ENCODE data around the gene TRANK1.
"Not testable (repeated sequence)": the region's sequence is repeated elsewhere in the genome, so short reads cannot be mapped to it uniquely, and the experiment has no call there.

Gene TRANK1

GRCh38 chr3:36909181-36909580, 35.7 kb downstream of the TRANK1 start:
- Histone ChIP-seq H3K27ac (ENCODE audit: low read length) (no peak overlapping the region), H3K36me3 (ENCODE audit: insufficient read depth, low read depth, low read length) (no peaks in the 10 kb centered on the region), H3K4me1 (ENCODE audit: insufficient read depth, low read length) (0 out of 2 replicates have a peak, but pooled peaks cover 5% of the 10 kb centered on the region), H3K4me3 (ENCODE audit: low read length) (no peak overlapping the region), H3K9me3 (ENCODE audit: insufficient read depth, low read depth, low read length) (no peaks in the 10 kb centered on the region), H3K27me3 (ENCODE audit: insufficient read depth, low read length) (no peaks in the 10 kb centered on the region), H3K9ac (ENCODE audit: low read depth, low read length) (no peak overlapping the region)

- Histone ChIP-seq H3K27ac (ENCODE audit: low read length) (no peak overlapping the region), H3K4me1 (ENCODE audit: insufficient read depth, low read length) (0 out of 2 replicates have a peak, but pooled peaks cover 5% of the 10 kb centered on the region), H3K36me3 (ENCODE audit: insufficient read depth, low read depth, low read length) (no peaks in the 10 kb centered on the region), H3K27me3 (ENCODE audit: insufficient read depth, low read length) (no peaks in the 10 kb centered on the region), H3K9ac (ENCODE audit: low read depth, low read length) (no peak overlapping the region), H3K9me3 (ENCODE audit: insufficient read depth, low read depth, low read length) (no peaks in the 10 kb centered on the region), H3K4me3 (ENCODE audit: low read length) (no peak overlapping the region)
Observed at GRCh38 chr3:36908647-36909180, 36.1 kb downstream of the TRANK1 start.

- Histone ChIP-seq H3K9me3 (ENCODE audit: insufficient read depth, low read depth, low read length) (no peaks in the 10 kb centered on the region), H3K4me1 (ENCODE audit: insufficient read depth, low read length) (peaks cover 7% of the 10 kb centered on the region; the same call in 1 of the 2 replicates), H3K36me3 (ENCODE audit: insufficient read depth, low read depth, low read length) (no peaks in the 10 kb centered on the region), H3K9ac (ENCODE audit: low read depth, low read length) (no peak overlapping the region), H3K4me3 (ENCODE audit: low read length) (no peak overlapping the region), H3K27ac (ENCODE audit: low read length) (no peak overlapping the region), H3K27me3 (ENCODE audit: insufficient read depth, low read length) (no peaks in the 10 kb centered on the region)
Observed at GRCh38 chr3:36907911-36908646, 36.8 kb downstream of the TRANK1 start.

- Histone ChIP-seq H3K9me3 (ENCODE audit: insufficient read depth, low read depth, low read length) (no peaks in the 10 kb centered on the region), H3K27ac (ENCODE audit: low read length) (no peak overlapping the region), H3K27me3 (ENCODE audit: insufficient read depth, low read length) (no peaks in the 10 kb centered on the region), H3K9ac (ENCODE audit: low read depth, low read length) (no peak overlapping the region), H3K4me3 (ENCODE audit: low read length) (no peak overlapping the region), H3K4me1 (ENCODE audit: insufficient read depth, low read length) (peaks cover 7% of the 10 kb centered on the region; the same call in 1 of the 2 replicates), H3K36me3 (ENCODE audit: insufficient read depth, low read depth, low read length) (no peaks in the 10 kb centered on the region)
Observed at GRCh38 chr3:36906504-36907149, 38.2 kb downstream of the TRANK1 start.

- H3K9me3 ChIP-seq (ENCODE audit: insufficient read depth, low read depth, low read length) = no peaks in the 10 kb centered on the region
- H3K4me3 ChIP-seq (ENCODE audit: low read length) = no peak overlapping the region
- peaks cover 7% of the 10 kb centered on the region; the same call in 1 of the 2 replicates for H3K4me1 ChIP-seq (ENCODE audit: insufficient read depth, low read length)
- no peaks in the 10 kb centered on the region for H3K36me3 ChIP-seq (ENCODE audit: insufficient read depth, low read depth, low read length)
- no peak overlapping the region for H3K27ac ChIP-seq (ENCODE audit: low read length)
- no peak overlapping the region for H3K9ac ChIP-seq (ENCODE audit: low read depth, low read length)
- no peaks in the 10 kb centered on the region for H3K27me3 ChIP-seq (ENCODE audit: insufficient read depth, low read length)
Observed at GRCh38 chr3:36905545-36905944, 39.3 kb downstream of the TRANK1 start.

GRCh38 chr3:36904641-36905040, 40.2 kb downstream of the TRANK1 start:
- no peaks in the 10 kb centered on the region for H3K27me3 ChIP-seq (ENCODE audit: insufficient read depth, low read length)
- H3K4me3 ChIP-seq (ENCODE audit: low read length) = no peak overlapping the region
- no peak overlapping the region for H3K9ac ChIP-seq (ENCODE audit: low read depth, low read length)
- H3K4me1 ChIP-seq (ENCODE audit: insufficient read depth, low read length) = peaks cover 7% of the 10 kb centered on the region; the same call in 1 of the 2 replicates
- H3K9me3 ChIP-seq (ENCODE audit: insufficient read depth, low read depth, low read length) = no peaks in the 10 kb centered on the region
- H3K36me3 ChIP-seq (ENCODE audit: insufficient read depth, low read depth, low read length) = no peaks in the 10 kb centered on the region
- H3K27ac ChIP-seq (ENCODE audit: low read length) = no peak overlapping the region

GRCh38 chr3:36904065-36904464, 40.8 kb downstream of the TRANK1 start:
- H3K9ac ChIP-seq (ENCODE audit: low read depth, low read length); H3K27me3 ChIP-seq (ENCODE audit: insufficient read depth, low read length): not testable (repeated sequence)

GRCh38 chr3:36903119-36903882, 41.6 kb downstream of the TRANK1 start:
- H3K27ac ChIP-seq (ENCODE audit: low read length) = no peak overlapping the region
- no peaks in the 10 kb centered on the region for H3K36me3 ChIP-seq (ENCODE audit: insufficient read depth, low read depth, low read length)
- H3K9ac ChIP-seq (ENCODE audit: low read depth, low read length) = no peak overlapping the region
- no peaks in the 10 kb centered on the region for H3K27me3 ChIP-seq (ENCODE audit: insufficient read depth, low read length)
- no peak overlapping the region for H3K4me3 ChIP-seq (ENCODE audit: low read length)
- H3K9me3 ChIP-seq (ENCODE audit: insufficient read depth, low read depth, low read length) = no peaks in the 10 kb centered on the region
- H3K4me1 ChIP-seq (ENCODE audit: insufficient read depth, low read length) = peaks cover 7% of the 10 kb centered on the region; the same call in 1 of the 2 replicates

More at GRCh38 chr3:36904065-36904464, 40.8 kb downstream of the TRANK1 start:
- not testable (repeated sequence) for H3K27ac ChIP-seq (ENCODE audit: low read length); H3K4me3 ChIP-seq (ENCODE audit: low read length); H3K4me1 ChIP-seq (ENCODE audit: insufficient read depth, low read length); H3K9me3 ChIP-seq (ENCODE audit: insufficient read depth, low read depth, low read length); H3K36me3 ChIP-seq (ENCODE audit: insufficient read depth, low read depth, low read length)

GRCh38 chr3:36901588-36901987, 43.3 kb downstream of the TRANK1 start:
- H3K4me1 ChIP-seq (ENCODE audit: insufficient read depth, low read length) = peaks cover 3% of the 10 kb centered on the region; the same call in 1 of the 2 replicates

GRCh38 chr3:36900474-36901443, 44.1 kb downstream of the TRANK1 start:
- Histone ChIP-seq H3K27ac (ENCODE audit: low read length) (no peak overlapping the region), H3K9ac (ENCODE audit: low read depth, low read length) (no peak overlapping the region), H3K4me3 (ENCODE audit: low read length) (no peak overlapping the region), H3K9me3 (ENCODE audit: insufficient read depth, low read depth, low read length) (no peaks in the 10 kb centered on the region), H3K4me1 (ENCODE audit: insufficient read depth, low read length) (peaks cover 3% of the 10 kb centered on the region; the same call in 1 of the 2 replicates), H3K36me3 (ENCODE audit: insufficient read depth, low read depth, low read length) (no peaks in the 10 kb centered on the region), H3K27me3 (ENCODE audit: insufficient read depth, low read length) (no peaks in the 10 kb centered on the region)

More at GRCh38 chr3:36901588-36901987, 43.3 kb downstream of the TRANK1 start:
- H3K4me3 ChIP-seq (ENCODE audit: low read length) = no peak overlapping the region
- H3K27me3 ChIP-seq (ENCODE audit: insufficient read depth, low read length) = no peaks in the 10 kb centered on the region
- no peaks in the 10 kb centered on the region for H3K36me3 ChIP-seq (ENCODE audit: insufficient read depth, low read depth, low read length)
- no peak overlapping the region for H3K27ac ChIP-seq (ENCODE audit: low read length)
- H3K9ac ChIP-seq (ENCODE audit: low read depth, low read length) = no peak overlapping the region
- H3K9me3 ChIP-seq (ENCODE audit: insufficient read depth, low read depth, low read length) = no peaks in the 10 kb centered on the region

Data from iPS-20b (cell line).